HepG2 (cell line): ENCODE data around the gene SFMBT1. TPM values are rescaled to one million over a fixed set of nuclear protein-coding genes. Genes with fewer than 3 reads are reported as not detected.
A peak's percentile ranks its signal among the peaks of the same experiment; 100 is the strongest.

Source experiments
- ATAC-seq: fragments of 200-7000 bp; cut with Tn5 transposase; 3 replicates; pipeline ENCODE4 v1.9.1; 2020; ENCODE audit warnings: mild to moderate bottlenecking, moderate library complexity
- BruUV-seq: library from RNA; stranded (reverse); fragments of 400-500 nt; replicated peaks from 2 replicates; lab custom pipeline; 2021; lab: Mats Ljungman, UMichigan
- CTCF ChIA-PET: fragments of 300-600 bp; formaldehyde crosslinking; extraction: SDS; loops from one replicate; lab custom pipeline; 2021; ENCODE audit warnings: low total read pairs, inconsistent platforms, low intra/inter-chr PET ratio; lab: Yijun Ruan, JAX
- POLR2A ChIA-PET: fragments of 350-600 bp; sonication (Branson Sonifier 250); formaldehyde crosslinking; loops from one replicate; lab custom pipeline; 2020; ENCODE audit warnings: antibody characterized with exemption, inconsistent platforms; lab: Yijun Ruan, JAX
- DNase-seq: peaks from one replicate; pipeline ENCODE4 v3.0.0-alpha.2; 2015; ENCODE audit warnings: low spot score
- FAIRE-seq: peaks from 3 replicates; lab custom pipeline; 2011; peaks lifted over from hg19 to GRCh38; lab: Jason Lieb, UNC
- H2AFZ ChIP-seq: one replicate; pipeline ENCODE4 v1.6.1; 2011; ENCODE audit warnings: low read length, inconsistent platforms
- H3K27ac ChIP-seq: fragments of 300-600 bp; 3 replicates; pipeline ENCODE4 v1.8.0; 2011; ENCODE audit warnings: mixed run types, mild to moderate bottlenecking, mixed read lengths, low read length, inconsistent platforms; ENCODE audit not compliant: insufficient read depth; ENCODE audit errors: extremely low read length
- H3K27me3 ChIP-seq, 2 experiments: fragments of 200-600 bp in 1 of 2; 2 replicates in 1 of 2; 3 replicates in 1 of 2; pipeline versions ENCODE4 v1.6.0 to v1.8.0; 2011; ENCODE audit warnings: low read length in 2 of 2, mild to moderate bottlenecking in 2 of 2, moderate library complexity in 2 of 2, inconsistent platforms in 1 of 2; ENCODE audit not compliant: insufficient read depth in 2 of 2, control insufficient read depth in 1 of 2
- H3K36me3 ChIP-seq, 2 experiments: fragments of 200-600 bp in 1 of 2; replicated peaks in 1 of 2; 2 replicates in 1 of 2; 3 replicates in 1 of 2; pipeline versions ENCODE4 v1.5.1 to v1.8.0; 2011; ENCODE audit warnings: low read length in 2 of 2, inconsistent platforms in 1 of 2; ENCODE audit not compliant: insufficient read depth in 2 of 2, control insufficient read depth in 1 of 2
- H3K4me1 ChIP-seq: 2 replicates; pipeline ENCODE4 v1.5.1; 2012; ENCODE audit warnings: low read length, inconsistent platforms; ENCODE audit not compliant: insufficient read depth
- H3K4me2 ChIP-seq: 2 replicates; pipeline ENCODE4 v1.6.0; 2011; ENCODE audit warnings: low read depth, low read length, inconsistent platforms
- H3K4me3 ChIP-seq, 3 experiments: fragments of 200-600 bp in 1 of 3; sonication (generic), shearing (Covaris generic) in 1 of 3; replicated peaks in 1 of 3; 2 replicates each; pipeline ENCODE4 v1.5.1; 2011 to 2016; ENCODE audit warnings: low read length in 3 of 3, inconsistent platforms in 2 of 3, low read depth in 2 of 3, mild to moderate bottlenecking in 2 of 3, control low read depth in 1 of 3, mixed read lengths in 1 of 3; ENCODE audit not compliant: insufficient read depth in 1 of 3
- H3K79me2 ChIP-seq: one replicate; pipeline ENCODE4 v1.6.1; 2011; ENCODE audit warnings: low read length, inconsistent platforms; ENCODE audit not compliant: insufficient read depth
- H3K9ac ChIP-seq: 2 replicates; pipeline ENCODE4 v1.6.0; 2011; ENCODE audit warnings: mild to moderate bottlenecking, low read depth, low read length, inconsistent platforms; ENCODE audit not compliant: insufficient read depth
- H3K9me3 ChIP-seq: 2 replicates; pipeline ENCODE4 v1.5.1; 2012; ENCODE audit warnings: mild to moderate bottlenecking, low read length
- H4K20me1 ChIP-seq: 2 replicates; pipeline ENCODE4 v1.6.0; 2011; ENCODE audit warnings: inconsistent platforms, mild to moderate bottlenecking, low read length, moderate library complexity; ENCODE audit not compliant: insufficient read depth
- ZNF230 ChIP-seq: sonication (generic); formaldehyde crosslinking; IDR thresholded peaks from 2 replicates; pipeline ENCODE4 v1.4.0; 2020; ENCODE audit warnings: mild to moderate bottlenecking, missing genetic modification reagents
- ZNF709 ChIP-seq: sonication (generic); formaldehyde crosslinking; IDR thresholded peaks from 2 replicates; pipeline ENCODE4 v1.5.0; 2020; ENCODE audit warnings: mild to moderate bottlenecking, missing genetic modification reagents
- ZNF713 ChIP-seq: sonication (generic); formaldehyde crosslinking; IDR thresholded peaks from 2 replicates; pipeline ENCODE4 v1.4.0; 2020; ENCODE audit warnings: mild to moderate bottlenecking, missing genetic modification reagents
- WGBS: methylation state at CpG from one replicate; pipeline ENCODE4 v1.1.6; 2017; ENCODE audit warnings: low lambda C conversion rate; 5-methylcytosine and 5-hydroxymethylcytosine counted together
- in situ Hi-C: cut with HindIII; loops from 2 replicates; pipeline ENCODE4 v1.10.0; 2017; ENCODE audit warnings: low pct_unique_long_range_greater_than_20kb; ENCODE audit not compliant: extremely low pct_ligation_motif_present
- intact Hi-C: fragments of 100-400 bp; cut with micrococcal nuclease; formaldehyde crosslinking; loops from one replicate; pipeline ENCODE4 v1.10.0; 2022; ENCODE audit not compliant: unreplicated experiment
- polyA plus RNA-seq, 8 experiments: library from polyadenylated mRNA; depleted of rRNA in 3 of 8; stranded (reverse) in 7 of 8; unstranded in 1 of 8; fragments of >200 nt; fragmentation: Illumina TruSeq in 4 of 8; extraction: Trizol in 4 of 8; gene quantifications; 2 replicates each; pipeline versions ENCODE4 v1.2.1 to v1.2.3, GENCODE V29; 2011 to 2016; ENCODE audit warnings: low read depth in 4 of 8, missing spikeins in 1 of 8, mixed read lengths in 1 of 8; ENCODE audit not compliant: insufficient read depth in 1 of 8
- total RNA-seq, 5 experiments: library from RNA; depleted of rRNA; stranded (reverse); fragments of >200 nt; fragmentation: Illumina TruSeq; extraction: Trizol; gene quantifications; 2 replicates each; pipeline ENCODE4 v1.2.3, GENCODE V29; 2016; ENCODE audit warnings: low read depth in 1 of 5
- TF ChIP-seq, protein P1 (sequence below): sonication (generic); formaldehyde crosslinking; IDR thresholded peaks from 2 replicates; pipeline ENCODE4 v1.4.0; 2020; ENCODE audit warnings: missing genetic modification reagents, borderline replicate concordance
- TF ChIP-seq, protein P2 (sequence below): sonication (generic); formaldehyde crosslinking; IDR thresholded peaks from 2 replicates; pipeline ENCODE4 v1.5.1; 2020; ENCODE audit warnings: mild to moderate bottlenecking, missing genetic modification reagents, moderate library complexity

The SFMBT1 gene
- total and polyA plus RNA-seq, 2 of the 13 experiments (the other 11 are each of a cell fraction or from before 2014, with no cell fraction given), result 3.8 to 12.8 TPM

DNA sequence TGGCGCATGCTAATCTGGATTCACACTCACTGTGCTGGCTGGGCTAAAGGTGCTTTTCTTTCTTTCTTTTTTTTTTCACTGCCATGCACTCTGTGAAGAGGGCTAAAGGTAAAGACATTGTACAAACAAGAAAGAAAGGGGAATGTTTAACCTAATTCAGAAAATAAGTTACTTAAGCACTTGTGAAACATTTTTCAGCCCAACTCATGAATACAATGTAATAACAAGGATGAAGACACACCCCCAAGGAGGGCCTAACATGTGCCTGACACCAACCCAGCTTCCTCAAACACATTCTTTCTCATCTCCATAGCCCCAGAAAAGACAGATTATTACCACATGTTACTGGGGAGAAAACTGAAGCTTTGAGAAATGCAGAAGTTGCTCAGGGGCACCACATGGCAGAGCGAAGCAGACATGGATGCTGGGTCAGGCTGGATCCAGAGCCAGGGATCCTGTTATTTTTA is 154.2 kb downstream of the SFMBT1 start (continued):
- TF ChIP-seq, protein P1, sequence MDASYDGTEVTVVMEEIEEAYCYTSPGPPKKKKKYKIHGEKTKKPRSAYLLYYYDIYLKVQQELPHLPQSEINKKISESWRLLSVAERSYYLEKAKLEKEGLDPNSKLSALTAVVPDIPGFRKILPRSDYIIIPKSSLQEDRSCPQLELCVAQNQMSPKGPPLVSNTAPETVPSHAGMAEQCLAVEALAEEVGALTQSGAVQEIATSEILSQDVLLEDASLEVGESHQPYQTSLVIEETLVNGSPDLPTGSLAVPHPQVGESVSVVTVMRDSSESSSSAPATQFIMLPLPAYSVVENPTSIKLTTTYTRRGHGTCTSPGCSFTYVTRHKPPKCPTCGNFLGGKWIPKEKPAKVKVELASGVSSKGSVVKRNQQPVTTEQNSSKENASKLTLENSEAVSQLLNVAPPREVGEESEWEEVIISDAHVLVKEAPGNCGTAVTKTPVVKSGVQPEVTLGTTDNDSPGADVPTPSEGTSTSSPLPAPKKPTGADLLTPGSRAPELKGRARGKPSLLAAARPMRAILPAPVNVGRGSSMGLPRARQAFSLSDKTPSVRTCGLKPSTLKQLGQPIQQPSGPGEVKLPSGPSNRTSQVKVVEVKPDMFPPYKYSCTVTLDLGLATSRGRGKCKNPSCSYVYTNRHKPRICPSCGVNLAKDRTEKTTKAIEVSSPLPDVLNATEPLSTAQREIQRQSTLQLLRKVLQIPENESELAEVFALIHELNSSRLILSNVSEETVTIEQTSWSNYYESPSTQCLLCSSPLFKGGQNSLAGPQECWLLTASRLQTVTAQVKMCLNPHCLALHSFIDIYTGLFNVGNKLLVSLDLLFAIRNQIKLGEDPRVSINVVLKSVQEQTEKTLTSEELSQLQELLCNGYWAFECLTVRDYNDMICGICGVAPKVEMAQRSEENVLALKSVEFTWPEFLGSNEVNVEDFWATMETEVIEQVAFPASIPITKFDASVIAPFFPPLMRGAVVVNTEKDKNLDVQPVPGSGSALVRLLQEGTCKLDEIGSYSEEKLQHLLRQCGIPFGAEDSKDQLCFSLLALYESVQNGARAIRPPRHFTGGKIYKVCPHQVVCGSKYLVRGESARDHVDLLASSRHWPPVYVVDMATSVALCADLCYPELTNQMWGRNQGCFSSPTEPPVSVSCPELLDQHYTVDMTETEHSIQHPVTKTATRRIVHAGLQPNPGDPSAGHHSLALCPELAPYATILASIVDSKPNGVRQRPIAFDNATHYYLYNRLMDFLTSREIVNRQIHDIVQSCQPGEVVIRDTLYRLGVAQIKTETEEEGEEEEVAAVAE (CRISPR knock-in tag), result no peak
- no peak for TF ChIP-seq ZNF709
- TF ChIP-seq, protein P2, sequence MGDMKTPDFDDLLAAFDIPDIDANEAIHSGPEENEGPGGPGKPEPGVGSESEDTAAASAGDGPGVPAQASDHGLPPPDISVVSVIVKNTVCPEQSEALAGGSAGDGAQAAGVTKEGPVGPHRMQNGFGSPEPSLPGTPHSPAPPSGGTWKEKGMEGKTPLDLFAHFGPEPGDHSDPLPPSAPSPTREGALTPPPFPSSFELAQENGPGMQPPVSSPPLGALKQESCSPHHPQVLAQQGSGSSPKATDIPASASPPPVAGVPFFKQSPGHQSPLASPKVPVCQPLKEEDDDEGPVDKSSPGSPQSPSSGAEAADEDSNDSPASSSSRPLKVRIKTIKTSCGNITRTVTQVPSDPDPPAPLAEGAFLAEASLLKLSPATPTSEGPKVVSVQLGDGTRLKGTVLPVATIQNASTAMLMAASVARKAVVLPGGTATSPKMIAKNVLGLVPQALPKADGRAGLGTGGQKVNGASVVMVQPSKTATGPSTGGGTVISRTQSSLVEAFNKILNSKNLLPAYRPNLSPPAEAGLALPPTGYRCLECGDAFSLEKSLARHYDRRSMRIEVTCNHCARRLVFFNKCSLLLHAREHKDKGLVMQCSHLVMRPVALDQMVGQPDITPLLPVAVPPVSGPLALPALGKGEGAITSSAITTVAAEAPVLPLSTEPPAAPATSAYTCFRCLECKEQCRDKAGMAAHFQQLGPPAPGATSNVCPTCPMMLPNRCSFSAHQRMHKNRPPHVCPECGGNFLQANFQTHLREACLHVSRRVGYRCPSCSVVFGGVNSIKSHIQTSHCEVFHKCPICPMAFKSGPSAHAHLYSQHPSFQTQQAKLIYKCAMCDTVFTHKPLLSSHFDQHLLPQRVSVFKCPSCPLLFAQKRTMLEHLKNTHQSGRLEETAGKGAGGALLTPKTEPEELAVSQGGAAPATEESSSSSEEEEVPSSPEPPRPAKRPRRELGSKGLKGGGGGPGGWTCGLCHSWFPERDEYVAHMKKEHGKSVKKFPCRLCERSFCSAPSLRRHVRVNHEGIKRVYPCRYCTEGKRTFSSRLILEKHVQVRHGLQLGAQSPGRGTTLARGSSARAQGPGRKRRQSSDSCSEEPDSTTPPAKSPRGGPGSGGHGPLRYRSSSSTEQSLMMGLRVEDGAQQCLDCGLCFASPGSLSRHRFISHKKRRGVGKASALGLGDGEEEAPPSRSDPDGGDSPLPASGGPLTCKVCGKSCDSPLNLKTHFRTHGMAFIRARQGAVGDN (CRISPR knock-in tag), result peak; percentile 36; the same call in 1 of the 2 replicates

DNA sequence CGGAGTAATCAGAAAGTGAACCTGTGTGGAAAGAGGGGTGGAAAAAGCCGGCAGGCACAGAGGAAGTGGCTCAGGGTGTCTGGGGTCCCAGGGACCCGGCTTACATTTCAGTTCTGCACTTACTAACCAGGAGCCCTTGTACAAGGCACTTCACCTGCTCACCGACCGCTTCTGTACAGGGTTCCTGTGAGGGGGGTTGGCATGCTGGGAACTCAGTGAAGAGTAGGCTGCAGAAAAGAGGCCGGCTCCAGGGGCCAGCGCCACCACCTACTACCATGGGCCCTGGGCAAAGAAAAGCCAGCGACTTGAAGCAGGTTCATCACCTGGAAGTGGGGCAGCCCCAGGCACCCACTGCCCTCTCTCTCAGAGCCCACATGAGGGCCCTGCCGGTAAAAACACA is 154.7 kb downstream of the SFMBT1 start:
- ChIA-PET CTCF (no interaction called here), POLR2A (no interaction called here)
- Histone ChIP-seq H4K20me1 (no peaks in the 10 kb centered on the region), H3K4me2 (peak overlapping the region; percentile 47), H3K4me1 (peaks cover 52% of the 10 kb centered on the region), H3K9ac (peak overlapping the region; percentile 31), H2AFZ (no peak overlapping the region), H3K36me3 (no peaks in the 10 kb centered on the region; a peak in 1 of 5 replicates), H3K9me3 (no peaks in the 10 kb centered on the region), H3K4me3 (no peak overlapping the region), H3K27ac (peak overlapping the region; percentile 68), H3K27me3 (no peaks in the 10 kb centered on the region), H3K79me2 (peaks cover 10% of the 10 kb centered on the region)
- intact Hi-C loops, result loop anchor here (5.0 kb wide), 1 partner anchor 39 kb away; no protein-coding TSS in a partner anchor
- in situ Hi-C loops, result no loop called here
- DNase-seq, result no peak
- WGBS, result 57% methylated on average over 7 of the region's 9 CpGs
- BruUV-seq, result no TSS peak
- ATAC-seq, result peak; percentile 11
- no peak for FAIRE-seq
- TF ChIP-seq ZNF230 (CRISPR knock-in tag) (no peak), ZNF713 (CRISPR knock-in tag) (no peak)
- TF ChIP-seq, protein P2 (CRISPR knock-in tag), result peak; percentile 63
